ENCODE results near the gene GTF3C1.

- TF ChIP-seq CTCF (IDR thresholded peaks at IDR 0.05) (no peak), POLR2AphosphoS5 (IDR thresholded peaks at IDR 0.05) (no peak), POLR2A (IDR thresholded peaks at IDR 0.05) (no peak)
These were observed 122.2 kb downstream of the GTF3C1 start for GRCh38 chr16:27427538-27427937.
